ENCODE measurements around the gene DARS1.

DNA sequence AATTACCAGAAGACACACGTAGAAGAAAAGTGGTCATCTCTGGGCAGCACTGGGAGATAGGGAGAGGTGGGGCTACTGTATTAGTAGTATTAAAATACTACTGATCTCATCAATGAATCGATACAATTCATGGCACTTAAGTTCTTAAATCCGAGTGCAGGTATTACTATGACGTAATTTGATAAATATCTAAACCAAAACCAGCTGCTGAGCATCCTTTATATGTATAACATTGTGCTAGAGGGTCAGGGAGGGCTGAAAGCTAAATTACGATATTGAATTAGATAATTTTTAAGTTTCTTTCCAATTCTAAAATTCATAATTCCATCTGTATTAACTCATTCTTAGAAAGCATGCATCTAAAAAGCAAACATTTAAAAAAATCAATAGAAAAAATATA is 25.3 kb downstream of the DARS1 start:
- TF ChIP-seq, protein P1, sequence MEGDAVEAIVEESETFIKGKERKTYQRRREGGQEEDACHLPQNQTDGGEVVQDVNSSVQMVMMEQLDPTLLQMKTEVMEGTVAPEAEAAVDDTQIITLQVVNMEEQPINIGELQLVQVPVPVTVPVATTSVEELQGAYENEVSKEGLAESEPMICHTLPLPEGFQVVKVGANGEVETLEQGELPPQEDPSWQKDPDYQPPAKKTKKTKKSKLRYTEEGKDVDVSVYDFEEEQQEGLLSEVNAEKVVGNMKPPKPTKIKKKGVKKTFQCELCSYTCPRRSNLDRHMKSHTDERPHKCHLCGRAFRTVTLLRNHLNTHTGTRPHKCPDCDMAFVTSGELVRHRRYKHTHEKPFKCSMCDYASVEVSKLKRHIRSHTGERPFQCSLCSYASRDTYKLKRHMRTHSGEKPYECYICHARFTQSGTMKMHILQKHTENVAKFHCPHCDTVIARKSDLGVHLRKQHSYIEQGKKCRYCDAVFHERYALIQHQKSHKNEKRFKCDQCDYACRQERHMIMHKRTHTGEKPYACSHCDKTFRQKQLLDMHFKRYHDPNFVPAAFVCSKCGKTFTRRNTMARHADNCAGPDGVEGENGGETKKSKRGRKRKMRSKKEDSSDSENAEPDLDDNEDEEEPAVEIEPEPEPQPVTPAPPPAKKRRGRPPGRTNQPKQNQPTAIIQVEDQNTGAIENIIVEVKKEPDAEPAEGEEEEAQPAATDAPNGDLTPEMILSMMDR (IDR thresholded peaks at IDR 0.05; ENCODE audit: borderline replicate concordance, extremely low read depth, low read length, poor library complexity, severe bottlenecking) = no peak
- no peak for TF ChIP-seq EZH2 (IDR thresholded peaks at IDR 0.05; ENCODE audit: borderline replicate concordance, low read depth, low read length, severe bottlenecking)

Measured in DND-41 (cell line).